GM18502 (cell line): ENCODE results near the gene SAA1.
"Not testable (repeated sequence)": the region's sequence is repeated elsewhere in the genome, so short reads cannot be mapped to it uniquely, and the experiment has no call there.

Experiments used
- ATAC-seq: cut with Tn5 transposase; IDR thresholded peaks from one replicate; pipeline ENCODE4 v1.9.1; 2021; ENCODE audit warnings: mild to moderate bottlenecking; ENCODE audit not compliant: unreplicated experiment, poor library complexity

SAA1 gene

DNA sequence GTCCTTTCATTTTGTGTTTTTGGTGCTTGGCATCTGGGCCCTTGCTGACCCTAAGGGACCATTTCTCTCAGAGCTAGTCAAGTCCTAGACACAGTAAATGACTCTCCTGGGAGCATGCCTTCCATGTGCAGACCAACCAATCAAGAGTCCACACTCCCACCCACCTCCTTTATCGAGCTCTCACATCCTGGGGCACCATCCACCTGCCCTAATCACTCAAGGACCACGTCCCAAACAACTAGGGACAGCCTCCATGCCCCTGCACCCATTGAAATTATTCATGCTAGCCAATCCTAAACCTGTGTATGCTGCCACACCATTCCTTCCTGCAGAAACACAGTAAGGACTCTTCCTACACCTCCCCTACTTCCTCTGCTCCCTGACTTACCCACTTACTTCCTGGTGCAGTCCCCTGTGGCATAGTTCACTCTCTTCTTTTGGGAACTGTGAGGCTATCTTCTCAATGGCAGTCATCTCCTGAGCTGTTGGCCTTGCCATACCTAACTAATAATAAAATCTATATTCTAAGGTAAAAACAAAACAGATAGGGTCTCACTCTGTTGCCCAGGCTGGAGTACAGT is 11.2 kb upstream of the SAA1 start:
- ATAC-seq: no peak

DNA sequence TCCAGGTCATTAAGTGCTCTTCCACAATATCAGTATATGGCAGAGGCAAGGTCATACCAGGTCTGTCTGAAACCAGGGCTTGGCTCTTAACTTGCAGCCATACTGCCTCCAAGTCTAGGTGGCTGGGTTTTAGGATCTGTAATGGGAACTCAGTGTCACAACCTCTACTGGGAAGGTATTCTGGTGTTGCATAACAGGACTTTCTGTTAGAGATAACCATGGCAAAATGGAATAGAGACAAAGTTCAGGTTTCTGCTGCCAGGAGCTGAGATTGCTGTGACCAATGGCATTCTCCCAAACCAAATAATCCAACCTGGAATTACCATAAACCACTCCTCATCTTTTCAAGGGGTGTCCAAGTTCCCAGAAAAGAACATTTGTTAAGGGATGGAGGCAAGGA is 6.8 kb upstream of the SAA1 start:
- no peak for ATAC-seq

DNA sequence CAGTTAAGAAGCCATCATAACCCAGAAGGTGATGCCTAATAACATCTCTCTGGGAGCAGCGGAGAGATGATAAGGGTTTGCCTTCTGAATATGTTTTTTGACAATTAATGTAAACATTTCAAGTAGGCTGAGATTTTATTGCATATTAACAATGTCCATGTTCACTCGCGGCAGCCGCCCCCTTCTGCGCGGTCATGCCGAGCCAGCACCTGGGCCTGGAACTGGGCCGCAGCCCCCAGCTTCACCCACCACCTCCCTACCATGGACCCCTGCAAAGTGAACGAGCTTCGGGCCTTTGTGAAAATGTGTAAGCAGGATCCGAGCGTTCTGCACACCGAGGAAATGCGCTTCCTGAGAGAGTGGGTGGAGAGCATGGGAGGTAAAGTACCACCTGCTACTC is 4.3 kb upstream of the SAA1 start:
- no peak for ATAC-seq

DNA sequence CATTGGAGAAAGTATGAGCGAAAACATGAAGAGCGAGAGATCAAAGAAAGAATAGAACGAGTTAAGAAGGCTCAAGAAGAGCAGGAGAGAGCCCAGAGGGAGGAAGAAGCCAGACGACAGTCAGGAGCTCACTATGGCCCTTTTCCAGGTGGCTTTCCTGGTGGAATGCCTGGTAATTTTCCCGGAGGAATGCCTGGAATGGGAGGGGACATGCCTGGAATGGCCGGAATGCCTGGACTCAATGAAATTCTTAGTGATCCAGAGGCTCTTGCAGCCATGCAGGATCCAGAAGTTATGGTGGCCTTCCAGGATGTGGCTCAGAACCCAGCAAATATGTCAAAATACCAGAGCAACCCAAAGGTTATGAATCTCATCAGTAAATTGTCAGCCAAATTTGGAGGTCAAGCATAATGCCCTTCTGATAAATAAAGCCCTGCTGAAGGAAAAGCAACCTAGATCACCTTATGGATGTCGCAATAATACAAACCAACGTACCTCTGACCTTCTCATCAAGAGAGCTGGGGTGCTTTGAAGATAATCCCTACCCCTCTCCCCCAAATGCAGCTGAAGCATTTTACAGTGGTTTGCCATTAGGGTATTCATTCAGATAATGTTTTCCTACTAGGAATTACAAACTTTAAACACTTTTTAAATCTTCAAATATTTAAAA is 3.2 kb upstream of the SAA1 start:
- not testable (repeated sequence) for ATAC-seq

DNA sequence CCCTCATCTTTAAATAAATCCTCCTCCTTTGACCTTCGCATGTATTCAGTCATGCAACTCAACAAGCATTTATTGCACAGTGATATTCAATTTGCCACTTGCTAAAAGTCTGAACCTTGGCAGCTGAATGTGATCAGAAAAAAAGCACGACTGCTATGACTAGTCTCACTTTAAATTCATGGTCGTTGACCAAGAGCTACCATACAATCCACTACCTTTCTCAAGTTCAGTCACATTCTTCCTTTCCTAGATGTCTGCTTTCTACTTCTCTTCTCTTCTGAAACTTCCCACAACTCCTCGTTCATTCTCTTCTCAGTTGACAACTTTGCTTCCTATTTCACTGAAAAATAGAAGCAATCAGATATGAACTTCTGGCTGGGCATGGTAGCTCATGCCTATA is 2.0 kb upstream of the SAA1 start:
- no peak for ATAC-seq

DNA sequence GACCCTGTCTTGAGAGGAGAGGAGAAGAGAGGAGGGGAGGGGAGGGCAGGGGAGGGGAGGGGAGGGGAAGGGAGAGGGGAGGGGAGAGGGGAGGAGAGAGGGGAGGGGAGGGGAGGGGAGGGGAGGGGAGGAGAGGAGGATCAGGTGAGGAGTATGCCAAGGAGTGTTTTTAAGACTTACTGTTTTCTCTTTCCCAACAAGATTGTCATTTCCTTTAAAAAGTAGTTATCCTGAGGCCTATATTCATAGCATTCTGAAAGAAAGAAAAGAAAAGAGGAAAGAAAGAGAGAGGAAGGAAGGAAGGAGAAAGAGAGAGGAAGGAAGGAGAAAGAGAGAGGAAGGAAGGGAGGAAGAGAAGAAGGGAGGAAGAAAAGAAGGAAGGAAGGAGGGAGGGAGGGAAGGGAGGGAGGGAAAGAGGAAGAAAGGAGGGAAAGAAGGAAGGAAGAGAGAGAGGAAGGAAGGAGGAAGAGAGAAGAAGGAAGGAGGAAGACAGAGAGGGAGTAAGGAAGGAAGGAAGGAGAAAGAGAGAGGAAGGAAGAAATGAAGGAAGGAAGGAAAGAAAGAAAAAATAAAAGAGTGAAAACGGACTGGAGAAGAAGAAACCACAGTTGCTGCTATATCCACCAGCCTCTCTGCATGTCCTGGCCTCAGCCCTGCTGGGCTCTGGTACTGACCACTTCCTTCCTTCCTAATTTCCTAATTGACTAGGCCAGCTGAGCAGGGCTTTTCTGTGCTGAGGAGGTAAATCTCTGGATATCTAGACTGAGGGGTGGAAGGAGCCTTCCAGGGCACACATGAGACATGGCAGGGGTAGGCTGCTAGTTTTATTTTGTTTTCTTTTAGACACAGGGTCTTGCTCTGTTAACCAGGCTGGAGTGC is 1.1 kb upstream of the SAA1 start:
- no peak for ATAC-seq

DNA sequence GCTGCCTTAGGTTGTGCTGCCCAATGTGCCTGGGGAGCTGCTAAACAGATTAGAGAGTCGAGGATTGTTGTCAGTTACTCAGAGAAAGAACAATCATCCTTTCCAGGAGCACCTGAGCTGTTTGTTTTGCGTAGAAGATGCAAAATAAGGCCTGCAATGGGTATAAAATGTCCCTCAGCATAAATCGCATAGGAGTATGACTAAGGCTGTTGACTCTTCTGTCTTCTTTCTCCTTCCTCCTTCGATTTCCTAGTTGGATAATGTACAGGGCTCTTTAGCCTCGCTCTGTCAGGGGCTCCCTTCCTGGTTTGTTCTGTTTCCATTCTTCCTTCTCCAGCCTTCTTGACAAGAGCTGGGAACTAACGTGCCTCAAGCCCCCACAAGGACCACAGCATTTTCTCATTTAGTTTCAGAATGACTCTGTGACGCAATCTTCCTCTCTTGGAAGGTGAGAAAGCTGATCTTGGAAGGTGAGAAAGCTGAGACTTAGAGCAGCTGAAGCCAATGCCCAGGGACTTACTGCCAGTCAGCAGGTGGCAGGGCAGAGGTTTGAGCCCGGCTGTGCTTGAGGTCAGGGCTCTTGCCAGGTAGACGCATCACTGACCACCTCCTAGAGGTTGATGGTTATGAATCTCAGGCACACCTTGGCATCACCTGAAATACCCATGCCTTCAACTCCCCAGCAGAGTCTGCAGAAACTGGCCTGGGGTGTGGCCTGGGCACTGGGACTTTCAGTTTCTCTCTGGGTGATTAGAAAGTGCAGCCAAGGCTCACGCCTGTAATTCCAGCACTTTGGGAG is 1.5 kb downstream of the SAA1 start:
- ATAC-seq: peak; percentile 57

DNA sequence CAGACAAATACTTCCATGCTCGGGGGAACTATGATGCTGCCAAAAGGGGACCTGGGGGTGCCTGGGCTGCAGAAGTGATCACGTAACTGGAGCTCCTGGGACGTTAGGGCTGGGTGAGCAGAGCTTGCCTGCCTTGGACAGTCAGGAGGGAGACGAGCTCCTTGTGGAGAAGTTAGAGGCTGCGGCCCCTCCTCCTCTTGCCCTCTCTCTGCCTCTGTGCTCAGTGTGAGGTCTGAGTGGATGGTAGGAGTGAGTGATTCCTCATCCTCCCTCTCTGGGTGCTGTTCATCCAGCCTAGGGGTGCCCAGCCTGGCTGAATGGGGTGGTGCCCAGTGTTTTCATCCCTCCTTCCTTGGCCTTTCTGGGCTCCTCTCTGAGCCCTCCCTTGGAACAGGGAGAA is 3.2 kb downstream of the SAA1 start:
- not testable (repeated sequence) for ATAC-seq

DNA sequence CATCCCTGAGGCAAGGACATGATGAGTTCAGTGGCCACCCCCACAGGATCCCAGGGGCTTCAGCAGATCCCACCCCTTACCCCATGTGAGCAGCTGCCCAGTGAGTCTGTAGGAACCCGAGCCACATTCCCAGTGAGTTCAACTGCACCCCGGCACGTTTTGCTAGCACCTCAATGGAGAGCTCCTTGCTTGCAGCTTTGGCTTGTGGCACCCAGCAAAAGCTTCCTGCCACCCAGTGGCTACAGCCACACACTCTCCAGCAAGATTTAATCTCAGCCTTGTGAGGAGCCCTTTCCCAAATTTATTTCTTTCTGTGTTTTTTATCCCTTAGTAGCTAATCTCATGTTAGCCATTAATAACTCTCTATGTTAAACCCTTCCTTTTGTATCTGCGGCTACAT is 4.0 kb downstream of the SAA1 start:
- ATAC-seq: no peak

DNA sequence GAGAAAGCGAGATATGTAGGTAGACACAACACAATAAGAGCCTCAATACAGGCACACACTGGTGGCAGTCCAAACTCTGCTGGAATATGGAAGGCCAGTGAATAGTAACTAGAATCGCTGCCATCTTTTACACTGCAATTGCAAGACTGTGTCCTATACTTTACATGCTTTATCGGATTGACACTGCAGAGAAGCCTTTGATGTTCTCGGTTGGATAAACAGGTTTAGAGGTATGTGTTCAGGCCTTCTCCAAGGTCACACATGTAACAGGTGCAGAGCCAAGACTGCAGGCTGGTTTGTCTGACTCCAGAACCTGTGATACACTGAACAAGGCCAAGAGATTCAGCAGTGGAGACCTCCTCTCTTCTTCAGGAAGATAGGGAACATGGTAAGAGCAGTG is 5.1 kb downstream of the SAA1 start:
- no peak for ATAC-seq

DNA sequence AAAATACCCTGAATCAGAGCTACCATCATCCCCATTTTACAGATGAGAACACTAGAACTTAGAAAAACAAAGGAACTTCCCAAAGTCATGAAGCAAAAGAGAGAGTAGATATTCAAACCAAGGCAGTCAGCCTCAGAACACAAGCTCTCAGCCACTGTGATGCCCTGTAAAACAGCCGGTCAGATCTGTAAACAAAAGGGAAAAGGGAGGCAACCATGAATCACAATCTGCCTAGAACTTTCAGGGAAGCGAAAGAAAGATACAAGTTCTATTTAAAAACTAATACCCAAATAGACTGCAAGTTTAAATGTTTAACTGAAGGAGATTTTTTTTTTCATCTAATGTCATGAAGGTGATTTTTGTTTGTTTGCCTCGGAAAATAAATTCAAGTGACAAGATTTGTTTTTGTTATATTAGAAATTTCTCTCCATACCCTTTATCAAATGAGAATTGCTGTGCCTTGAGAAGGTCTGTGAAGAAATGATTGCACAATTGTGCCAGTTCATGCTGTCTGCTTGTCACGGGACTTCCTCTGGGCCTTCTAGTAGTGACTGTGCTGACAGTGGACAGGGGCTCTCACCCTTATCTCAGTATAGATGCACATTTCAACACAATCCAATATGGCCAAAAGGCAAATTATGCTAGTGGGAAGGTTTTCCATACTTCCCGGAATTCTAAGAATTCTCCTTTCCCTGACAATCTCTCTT is 11.7 kb downstream of the SAA1 start:
- ATAC-seq: no peak

DNA sequence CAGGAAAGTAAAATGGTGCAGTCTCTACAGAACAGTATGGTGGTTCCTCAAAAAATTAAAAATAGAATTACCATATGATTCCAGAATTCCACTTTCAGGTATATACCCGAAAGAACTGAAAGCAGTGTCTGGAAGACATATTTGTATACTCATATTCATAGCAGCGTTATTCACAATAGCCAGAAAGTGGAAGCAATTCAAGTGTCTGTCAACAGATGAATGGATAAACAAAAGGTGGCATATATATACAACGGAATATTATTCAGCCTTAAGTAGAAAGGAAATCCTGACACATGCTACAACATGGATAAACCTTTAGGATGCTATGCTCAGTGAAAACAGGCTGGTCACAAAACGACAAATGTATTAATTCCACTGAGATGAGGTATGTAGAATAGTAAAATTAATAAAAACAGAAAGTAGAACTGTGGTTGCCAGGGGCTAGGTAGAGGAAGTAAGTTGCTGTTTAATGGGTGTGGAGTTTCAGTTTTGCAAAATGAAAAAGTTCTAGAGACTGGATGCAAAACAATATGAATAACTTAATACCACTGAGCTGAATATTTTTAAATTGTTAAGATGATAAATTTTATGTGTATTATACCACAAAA is 14.5 kb downstream of the SAA1 start:
- ATAC-seq: peak; percentile 94

DNA sequence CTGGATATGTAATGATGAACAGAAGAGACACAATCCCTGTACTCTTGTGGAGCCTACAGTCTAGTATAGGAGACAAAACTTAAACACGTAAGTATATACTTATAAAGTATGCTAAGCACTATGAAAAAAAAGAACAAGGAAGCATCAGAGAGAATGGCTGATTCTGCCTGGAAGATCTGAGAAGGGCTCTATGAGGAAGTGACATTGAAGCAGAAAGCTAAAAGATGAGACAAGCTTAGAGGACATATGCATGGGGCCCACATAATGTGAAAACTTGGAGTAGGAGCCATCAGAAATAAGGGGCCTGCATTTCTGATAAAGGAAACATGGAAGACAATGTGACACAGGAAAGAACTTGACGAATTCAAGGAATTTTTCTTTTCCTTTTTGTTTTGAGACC is 16.6 kb downstream of the SAA1 start:
- no peak for ATAC-seq

DNA sequence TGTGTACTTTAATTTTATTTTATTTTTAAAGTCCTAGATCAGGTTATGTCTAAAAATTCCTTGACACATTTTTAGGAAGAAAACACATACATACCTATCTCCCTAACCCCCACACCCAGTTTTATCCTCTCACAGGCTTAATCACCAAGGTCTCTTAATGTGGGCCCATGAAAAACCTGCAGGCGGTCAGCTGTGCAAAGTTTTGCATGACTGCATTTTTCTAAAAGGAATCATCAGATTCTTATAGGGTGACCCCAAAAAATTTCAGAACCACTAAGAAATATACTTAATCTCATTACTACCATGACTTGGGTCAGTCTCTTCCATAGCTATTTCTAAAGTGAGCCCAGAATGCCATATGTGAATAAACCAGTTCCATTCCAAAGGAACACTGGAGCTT is 19.8 kb downstream of the SAA1 start:
- no peak for ATAC-seq

DNA sequence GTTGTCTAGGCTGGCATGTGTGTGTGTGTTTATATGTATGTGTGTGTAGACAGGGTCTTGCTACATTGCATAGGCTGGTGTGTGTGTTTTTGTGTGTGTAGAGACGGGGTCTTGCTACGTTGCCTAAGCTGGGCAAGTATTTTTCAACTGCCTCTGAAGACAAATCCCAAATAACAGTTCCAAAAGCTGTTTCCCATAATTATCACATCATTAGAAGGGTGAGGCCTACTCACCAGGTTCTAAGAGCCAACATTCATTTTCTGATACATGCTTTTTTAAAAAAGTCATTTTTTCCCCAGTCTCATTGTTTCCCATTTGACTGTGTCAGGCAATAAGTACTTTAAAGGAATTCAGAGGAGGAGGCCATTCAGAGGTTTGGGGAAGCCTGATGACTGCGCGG is 22.8 kb downstream of the SAA1 start:
- no peak for ATAC-seq

DNA sequence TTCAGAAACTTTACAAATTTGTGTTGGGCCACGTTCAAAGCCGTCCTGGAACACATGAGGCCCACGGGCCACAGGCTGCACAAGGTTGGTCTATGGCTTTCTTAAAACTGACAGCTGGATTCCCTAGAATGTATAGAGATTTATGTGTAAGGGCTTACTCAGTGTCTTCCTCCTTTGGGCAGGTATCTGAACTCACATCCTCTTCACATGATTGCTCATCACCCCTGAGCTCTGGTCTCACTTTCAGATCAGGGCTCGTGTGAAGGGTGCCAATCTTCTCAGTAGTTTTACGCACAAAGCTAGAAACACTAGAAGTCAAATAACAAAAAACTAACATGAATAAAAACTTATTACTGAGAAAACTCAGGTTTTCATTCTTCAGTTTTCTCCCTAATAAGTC is 28.8 kb downstream of the SAA1 start:
- no peak for ATAC-seq

DNA sequence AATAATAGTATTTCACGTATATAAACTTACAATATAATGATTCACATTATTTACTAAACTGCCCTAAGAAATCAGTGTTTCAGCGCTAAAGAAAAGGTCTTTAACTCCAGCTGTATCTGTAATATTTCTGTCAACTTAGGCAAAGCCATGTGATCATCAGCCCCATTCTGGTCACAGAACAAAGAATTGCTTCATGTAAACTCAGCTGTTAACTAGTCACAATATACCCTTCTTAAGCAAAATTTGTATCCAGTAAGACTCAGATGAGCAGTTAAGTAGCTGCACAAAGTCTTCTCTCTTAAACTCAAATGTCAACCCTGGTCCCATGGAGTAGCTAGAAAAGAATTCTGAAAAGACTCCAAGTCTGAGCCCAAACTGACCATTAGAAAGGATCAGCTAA is 29.3 kb downstream of the SAA1 start:
- ATAC-seq: no peak

DNA sequence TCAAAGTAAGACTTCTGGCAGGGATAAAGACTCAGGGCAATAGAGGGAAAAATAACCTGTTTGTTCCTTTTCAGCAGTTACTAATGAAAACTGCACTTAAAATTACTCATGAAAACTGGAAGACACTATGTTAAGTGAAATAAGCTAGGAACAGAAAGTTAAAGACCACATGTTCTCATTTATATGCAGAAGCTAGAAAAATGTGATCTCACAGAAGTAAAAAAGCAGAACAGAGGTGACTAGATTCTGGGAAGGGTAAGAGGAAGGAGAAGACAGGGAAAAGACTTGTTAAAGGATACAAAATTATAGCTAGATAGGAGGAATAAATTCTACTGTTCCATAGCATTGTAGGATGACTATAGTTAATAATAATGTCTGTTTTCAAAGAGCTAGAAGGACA is 33.7 kb downstream of the SAA1 start:
- ATAC-seq: no peak

DNA sequence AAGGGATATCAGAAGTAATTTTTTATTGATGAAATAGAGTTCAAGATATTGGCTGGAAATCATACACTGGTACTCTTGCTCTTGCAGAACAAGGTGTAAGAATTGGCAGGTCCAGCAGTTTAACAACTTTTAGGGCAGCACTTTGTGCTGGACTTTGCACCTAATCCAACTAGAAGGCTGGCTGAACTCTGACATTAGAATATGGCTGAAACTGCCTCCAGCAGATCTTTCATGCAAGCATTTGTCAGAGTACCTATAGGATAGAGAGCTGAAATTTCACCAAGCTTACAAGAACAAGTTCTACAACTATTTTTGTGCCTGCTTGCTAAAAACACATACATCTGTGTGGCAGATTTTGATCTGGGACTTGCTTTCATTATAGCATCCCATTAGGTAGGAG is 38.7 kb downstream of the SAA1 start:
- ATAC-seq: no peak
